ENCODE data around the gene TMEM235.

Gene TMEM235

DNA sequence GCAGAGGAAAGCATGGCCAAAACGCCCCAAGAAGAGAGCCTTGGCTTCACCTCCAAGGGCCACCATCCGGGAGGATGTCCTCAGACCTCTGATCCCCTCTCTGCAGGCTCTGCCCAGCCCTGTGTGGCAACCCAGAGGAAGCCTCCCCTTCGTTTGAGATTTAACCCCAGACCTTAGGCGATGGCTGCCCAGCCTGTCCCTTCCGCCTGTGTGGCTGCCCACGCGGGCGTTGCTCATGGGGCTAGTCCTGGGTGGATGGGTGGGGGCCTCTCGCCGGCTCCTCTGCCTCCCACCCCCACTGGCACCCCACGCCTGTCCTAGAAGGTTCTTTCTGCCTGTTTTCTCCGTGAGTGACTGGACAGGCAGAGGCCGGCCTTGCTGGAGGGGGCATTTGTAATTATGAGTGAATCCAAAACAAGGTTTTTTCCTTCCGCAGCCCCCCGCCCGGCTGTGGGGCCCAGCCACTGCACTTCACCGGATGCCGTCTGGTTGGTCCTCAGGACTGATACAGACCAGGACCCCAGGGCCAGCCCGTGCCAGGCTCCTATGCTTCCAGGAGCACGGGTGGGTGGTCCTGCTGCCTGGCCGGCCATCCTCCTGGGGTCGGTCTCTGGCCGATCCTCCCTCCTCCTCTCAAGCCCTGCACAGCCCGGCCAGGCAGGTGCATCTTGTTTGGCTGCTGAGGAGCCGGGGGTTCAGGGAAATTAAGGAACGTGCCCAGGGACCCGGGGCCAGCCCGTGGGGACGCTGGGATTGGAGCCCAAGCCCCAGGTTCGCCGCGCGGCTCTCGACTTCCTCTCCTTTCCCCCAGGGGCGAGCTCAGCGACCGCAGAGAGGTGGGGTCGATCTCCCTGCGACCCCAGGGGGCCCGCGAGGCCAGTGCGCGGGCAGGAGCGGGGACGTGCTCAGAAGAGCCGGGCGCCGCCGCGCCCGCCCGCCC, at the start of gene TMEM235:
Gene TMEM235 (plus strand): TSS at position 636 of the 940 bp plus-strand sequence. CDS start 393 bp downstream, outside the sequence.
- DNase-seq = no peak

DNA sequence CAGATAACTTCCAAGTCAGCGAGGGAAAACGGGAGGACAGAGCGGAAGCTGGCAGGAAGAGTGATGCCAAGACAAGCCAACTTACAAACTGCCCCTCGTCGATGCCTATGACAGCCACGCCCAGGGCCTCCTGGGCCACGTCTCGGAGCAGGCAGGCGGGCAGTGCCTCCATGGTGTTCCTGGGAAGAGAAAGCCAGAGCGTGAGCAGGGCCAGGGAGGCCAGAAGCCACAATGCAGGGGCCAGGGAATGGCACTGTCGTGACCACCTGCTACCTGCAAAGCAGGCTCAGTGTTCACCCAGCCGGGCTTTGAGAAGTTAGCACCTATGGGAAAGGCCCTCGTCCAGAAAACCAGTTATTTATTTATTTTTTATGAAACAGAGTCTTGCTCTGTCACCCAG, 48.9 kb upstream of the TMEM235 start:
- DNase-seq = no peak

DNA sequence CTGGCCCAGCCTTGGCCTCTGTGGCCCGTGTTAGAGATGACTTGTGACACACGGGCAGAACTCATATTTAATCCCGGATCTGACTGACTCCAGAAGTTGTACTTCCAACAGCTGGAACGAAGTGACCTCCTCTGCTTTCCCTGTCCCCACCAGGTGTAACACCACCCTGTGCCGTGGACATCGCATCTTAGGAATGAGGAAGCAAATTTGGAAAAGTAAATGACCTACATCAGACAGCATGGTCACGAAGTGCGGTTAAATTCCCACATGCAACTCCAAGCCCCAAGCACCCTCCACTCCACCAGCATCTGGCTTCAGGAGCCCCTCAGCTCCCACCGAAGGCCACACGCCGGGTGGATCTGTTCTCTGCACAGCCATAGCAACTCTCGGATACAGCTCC, 47.5 kb upstream of the TMEM235 start:
- DNase-seq = no peak

DNA sequence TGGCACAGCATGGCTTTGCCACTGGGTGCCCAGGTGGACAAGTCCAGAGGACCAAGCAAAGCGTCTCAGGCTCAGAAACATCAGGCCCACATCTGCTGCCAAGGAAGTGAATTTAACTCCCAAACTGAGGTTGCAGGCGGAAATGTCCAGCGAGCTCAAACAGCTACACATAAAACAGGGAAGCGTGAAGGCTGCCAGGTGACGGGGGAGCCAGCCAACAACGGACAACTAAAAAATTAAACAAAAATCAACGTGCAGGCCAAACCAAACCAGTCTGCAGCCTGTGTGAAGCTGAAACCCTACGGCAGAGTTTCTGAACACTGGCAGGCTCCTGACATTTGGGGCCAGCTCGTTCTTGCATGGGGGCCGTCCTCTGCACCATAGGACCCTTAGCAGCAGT, 47.1 kb upstream of the TMEM235 start:
- DNase-seq = no peak

DNA sequence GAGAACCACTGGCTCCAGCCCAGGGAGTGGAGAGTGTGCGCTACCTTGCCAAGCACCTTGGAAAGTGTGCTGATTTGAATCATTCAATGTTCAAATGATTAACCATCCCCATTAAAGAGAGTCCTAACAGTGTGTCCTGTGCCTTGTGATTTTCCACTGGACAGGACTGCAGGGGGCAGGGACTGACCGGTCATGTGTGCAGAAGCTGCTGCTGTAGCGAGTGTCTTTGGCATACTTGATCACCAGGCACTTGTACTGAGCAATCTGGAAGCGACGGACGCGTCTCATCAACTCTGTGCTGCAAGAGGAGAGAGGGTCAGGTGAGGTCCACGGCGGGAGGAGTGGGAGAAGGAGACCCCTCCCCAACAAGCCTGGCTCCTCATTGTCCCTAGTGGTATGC, 46.6 kb upstream of the TMEM235 start:
- no peak for DNase-seq

DNA sequence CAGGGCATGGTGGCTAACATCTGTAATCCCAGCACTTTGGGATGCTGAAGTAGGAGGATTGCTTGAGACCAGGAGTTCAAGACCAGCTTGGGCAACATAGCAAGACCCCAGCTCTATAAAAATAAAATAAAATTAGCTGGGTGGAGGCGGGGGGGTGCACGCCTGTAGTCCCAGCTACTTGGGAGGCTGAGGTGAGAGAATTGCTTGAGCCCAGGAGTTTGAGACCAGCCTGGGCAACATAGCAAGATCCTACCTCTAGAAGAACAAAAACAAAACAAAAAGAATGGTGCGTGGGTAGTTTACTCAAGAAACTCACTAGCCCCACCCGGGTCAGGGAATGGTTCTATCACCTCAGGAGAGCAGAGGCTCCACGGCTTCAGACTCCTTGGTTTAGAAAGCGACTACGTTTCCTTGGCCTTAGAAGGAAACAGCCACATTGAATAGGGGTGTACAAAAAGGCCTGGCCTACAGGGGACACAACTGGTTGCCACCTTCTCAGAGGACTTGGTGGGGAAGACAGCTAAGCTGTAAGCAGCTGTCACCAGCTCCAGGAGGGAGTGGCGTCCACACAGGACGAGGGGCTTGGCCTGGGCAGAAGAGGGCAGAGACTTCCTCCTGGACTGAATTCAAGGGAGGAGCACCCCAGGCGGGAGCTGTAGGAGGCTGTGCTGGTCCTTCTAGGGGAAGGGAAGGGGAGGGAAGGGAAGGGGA, 45.3 kb upstream of the TMEM235 start:
- no peak for DNase-seq

DNA sequence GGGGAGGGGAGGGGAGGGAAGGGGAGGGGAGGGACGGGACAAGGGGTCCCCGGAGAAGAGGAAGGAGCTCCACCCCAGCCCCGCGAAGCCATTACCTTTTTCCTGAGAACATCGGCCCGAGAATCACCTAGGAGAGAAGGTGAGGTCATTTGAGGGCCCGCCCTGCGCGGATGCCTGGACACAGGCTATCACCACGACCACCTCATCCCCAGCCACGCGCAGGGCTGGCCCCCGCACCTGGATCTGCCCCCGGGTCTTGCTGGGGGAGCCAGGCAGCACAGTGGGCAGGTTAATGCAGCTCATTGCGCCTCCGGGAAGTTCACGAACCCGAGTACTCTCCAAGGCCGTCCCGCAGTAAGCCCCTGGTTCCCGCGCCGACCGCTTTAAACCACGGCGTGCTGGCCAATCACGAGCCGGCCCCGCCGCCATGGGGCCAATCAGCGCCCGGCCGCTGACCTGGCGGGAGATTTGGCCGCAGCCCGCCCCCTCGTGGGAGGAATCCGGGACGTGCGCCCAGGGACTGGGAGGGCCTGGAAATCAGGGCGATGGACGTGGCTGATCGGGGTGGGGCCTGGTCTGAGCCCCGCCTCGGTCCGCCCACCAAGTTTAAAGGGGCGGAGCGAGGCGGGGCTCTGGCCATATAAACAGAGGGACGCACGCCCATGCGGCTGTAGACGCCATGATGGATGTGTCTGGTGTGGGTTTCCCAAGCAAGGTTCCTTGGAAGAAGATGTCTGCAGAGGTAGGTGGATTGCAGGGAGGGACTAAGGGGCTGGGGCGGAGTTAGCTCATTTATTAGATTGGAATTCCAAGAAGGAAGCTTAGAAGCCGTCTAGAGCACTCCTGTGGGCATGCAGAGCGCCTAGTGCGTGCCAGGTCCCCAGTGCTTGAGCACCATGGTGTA, 44.5 kb upstream of the TMEM235 start, which contains the start of the genes AFMID and TK1:
Gene AFMID (plus strand): TSS at position 671 of the 904 bp plus-strand sequence. CDS start 9 bp downstream, at position 680.
Gene TK1 (minus strand): TSS at position 361 of the 904 bp plus-strand sequence. CDS start 58 bp downstream, at position 303.
- peak; percentile 88 to 90 for DNase-seq

DNA sequence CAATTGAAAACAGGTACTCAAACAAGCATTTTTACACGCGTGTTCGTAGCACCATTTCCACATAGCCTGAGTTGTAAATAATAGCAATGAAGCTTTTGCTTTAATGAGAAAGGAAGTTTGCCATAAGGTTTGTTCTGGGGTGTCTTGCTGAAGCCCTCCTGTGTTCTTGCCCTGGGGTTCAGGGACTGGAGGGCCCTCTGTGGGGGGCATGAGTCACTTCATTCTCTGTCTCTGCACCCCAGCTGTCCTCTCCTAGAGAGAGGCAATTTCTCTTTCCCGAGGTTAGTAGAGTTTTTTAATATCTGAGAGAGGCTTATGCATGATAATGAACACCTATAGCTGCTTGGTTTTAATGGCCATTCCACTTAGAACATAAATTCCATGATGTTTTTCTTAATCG, 34.7 kb upstream of the TMEM235 start:
- DNase-seq = no peak

DNA sequence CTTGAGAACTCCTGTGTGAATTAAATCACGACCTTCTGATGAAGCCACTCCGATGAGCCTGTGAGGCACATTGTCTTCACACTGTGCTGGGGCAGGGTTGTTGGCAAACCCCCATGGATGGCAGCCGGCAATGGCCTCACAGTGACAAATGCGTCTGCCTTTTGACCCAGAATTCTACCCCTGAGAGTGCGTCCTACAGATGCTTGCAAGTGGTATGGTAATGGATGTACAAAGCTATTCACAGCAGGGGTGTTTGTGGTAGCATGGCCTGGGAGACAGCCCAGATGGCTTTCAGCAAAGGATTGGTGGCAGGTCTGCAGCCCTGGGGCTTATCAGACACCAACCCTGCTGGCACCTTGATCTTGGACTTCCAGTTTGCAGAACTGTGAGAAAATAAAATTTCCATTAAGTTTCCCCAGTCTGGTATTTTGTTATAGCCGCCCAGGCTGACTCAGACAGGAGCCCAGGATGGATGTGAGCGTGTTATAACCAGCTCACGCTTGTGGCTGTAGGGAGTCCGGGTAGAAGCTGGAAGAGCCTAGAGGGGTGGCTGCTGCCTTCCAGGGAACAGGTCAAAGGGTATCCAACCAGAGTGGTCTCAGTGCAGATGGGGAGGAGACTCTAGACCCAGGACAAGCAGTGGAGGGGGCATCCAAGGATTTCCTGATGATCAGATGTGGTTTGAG, 34.1 kb upstream of the TMEM235 start:
- no peak for DNase-seq

DNA sequence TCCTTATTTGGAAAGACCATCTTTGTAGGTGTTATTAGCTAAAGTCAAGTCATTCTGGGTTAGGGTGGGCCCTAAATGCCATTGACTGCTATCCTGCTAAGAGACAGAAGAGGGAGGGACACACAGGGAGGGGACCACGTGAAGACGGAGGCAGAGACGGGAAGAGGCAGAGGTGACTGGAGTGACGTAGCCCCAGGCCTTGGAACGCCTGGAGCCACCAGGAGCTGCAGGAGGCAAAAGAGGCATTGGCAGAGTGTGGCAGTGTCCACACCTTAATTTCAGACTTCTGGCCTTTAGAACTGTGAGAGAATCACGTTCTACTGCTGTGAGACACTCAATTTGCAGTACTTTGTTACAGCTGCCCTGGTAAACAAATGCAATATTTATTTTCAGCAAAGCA, 31.0 kb upstream of the TMEM235 start:
- DNase-seq = no peak

DNA sequence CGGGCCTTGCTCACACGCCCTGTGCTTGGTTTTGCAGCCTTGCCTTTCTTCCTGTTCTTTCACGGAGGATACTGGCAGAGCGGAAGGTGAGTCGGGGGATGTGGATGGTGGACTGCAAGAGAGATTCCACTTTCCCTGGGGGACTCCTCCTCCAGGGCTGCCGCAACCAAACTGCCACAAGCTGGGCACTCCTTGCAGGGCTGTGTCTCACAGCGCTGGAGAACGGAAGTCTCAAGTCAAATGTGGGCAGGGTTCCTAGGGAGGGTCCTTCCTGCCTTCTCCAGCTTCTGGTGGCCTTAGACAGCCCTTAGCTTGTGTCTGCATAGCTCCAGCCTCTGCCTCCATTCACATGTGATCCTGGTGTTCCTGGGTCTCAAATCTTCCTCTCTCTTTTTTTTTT, 28.8 kb upstream of the TMEM235 start:
- DNase-seq = no peak

DNA sequence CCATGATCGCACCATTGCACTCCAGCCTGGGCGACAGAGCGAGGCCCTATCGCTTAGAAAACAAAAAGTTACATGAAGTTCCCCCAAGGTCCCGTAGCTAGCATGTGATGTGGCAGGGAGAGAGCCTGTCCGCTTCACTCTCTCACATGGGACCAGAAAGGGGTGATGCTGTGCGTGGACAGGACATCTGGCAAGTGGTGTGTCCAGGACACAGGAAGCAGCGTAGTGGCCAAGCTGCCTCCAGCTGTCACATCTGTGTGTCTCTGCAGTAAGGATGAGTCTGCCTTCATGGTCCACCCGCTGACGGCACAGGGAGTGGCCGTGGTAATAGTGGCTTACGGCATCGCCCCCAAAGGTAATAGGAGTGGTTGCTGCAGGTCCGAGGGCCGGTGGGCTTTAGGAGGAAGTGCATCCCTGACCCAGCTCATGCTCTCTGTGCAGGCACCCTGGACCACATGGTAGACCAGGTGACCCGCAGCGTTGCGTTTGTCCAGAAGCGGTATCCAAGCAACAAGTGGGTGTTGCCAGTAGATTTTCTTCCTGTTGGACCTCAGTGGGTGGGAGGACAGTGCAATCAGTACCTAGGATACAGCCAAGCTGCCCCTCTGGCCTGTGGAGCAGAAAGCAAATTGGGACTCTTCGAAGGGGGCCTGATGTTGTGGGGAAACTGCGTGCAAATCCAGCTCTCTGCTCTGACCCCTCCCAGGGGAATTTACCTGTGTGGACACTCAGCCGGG, 26.9 kb upstream of the TMEM235 start:
- DNase-seq = no peak

DNA sequence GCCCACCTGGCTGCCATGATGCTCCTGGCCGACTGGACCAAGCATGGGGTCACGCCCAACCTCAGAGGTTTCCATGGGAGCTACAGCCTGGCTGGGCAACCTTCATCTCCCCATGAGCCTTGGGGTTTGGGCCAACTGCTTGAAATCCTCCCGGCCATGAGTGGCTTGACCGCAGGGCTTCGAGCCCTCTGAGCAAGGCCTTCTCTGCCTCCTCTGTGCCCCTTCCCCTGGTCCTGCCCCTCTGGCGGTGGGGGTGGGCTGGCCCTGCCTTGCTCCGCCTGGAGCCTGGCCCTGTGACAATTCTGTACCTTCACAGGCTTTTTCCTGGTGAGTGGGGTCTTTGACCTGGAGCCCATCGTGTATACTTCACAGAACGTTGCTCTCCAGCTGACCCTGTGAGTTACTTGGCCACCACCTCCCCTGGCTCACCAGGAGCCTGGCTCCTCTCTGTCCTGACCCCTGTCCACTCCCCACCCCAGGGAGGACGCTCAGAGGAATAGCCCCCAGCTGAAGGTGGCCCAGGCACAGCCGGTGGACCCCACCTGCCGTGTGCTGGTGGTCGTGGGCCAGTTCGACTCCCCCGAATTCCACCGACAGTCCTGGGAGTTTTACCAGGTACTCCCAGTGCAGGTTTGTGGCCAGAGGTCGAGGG, 26.2 kb upstream of the TMEM235 start:
- DNase-seq = no peak

DNA sequence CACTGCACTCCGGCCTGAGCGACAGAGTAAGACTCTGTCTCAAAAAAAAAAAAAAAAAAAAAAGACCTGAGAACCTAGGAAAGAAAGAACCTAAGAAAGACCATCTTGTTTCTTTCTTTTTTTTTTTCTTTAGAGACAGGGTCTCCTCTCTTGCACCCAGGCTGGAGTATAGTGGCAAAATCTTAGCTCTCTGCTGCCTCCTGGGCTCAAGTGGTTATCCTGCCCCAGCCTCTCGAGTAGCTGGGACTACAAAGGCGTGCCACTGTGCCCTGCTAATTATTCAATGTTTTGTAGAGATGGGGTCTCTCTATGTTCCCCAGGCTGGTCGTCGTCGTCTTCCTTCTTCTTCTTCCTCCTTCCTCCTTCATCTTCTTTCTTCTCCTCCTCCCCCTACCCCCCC, 25.1 kb upstream of the TMEM235 start:
- no peak for DNase-seq

DNA sequence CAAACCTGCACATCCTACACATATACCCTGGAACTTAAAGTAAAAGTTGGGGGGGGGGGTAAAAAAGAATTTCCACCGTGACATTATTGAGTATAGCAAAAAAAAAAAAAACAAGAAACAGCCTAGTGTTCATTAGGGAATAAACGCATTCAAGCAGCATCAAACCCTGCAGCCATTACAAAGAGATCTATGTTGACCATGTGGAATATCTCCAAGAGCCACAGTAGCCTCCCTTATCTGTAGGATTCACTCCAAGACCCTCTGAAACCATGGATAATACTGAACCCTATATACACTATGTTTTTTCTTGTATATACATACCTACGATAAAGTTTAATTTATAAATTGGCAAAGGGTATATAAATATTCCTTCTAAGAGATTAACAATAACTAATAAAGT, 22.9 kb upstream of the TMEM235 start:
- DNase-seq = no peak

DNA sequence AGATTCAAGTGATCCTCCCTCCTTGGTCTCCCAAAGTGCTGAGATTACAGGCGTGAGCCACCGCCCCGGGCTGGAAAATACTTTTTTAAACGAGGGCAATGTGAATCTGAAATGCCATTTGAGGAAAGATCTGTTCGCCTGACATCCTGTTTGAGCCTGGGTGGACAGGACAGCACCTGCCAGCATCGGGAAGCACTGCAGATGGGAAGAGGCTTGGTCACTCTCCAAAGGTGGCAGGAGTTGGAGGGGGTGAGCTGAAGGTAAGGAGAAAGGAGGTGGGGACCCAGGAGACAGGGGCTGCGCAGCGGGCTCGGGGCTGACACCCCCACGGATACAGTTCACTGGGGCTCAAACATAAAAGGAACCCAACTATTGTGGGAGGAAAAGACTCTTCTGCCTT, 21.3 kb upstream of the TMEM235 start:
- no peak for DNase-seq

DNA sequence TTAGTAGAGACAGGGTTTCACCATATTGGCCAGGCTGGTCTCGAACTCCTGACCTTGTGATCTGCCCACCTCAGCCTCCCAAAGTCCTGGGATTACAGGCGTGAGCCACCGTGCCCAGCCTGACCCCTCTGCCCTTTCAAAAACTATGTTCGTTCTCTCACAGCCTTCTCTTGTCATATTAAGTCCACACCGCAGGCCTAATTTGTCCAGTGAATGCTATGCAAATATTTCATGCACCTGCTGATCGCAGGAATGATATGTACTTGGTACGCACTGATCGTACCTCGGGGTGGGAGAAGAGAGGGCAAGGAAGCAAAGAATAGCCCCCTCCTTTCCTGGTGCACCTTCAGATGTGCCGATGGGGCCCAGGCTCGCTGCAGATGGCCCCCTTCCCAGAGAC, 20.4 kb upstream of the TMEM235 start:
- DNase-seq = no peak

DNA sequence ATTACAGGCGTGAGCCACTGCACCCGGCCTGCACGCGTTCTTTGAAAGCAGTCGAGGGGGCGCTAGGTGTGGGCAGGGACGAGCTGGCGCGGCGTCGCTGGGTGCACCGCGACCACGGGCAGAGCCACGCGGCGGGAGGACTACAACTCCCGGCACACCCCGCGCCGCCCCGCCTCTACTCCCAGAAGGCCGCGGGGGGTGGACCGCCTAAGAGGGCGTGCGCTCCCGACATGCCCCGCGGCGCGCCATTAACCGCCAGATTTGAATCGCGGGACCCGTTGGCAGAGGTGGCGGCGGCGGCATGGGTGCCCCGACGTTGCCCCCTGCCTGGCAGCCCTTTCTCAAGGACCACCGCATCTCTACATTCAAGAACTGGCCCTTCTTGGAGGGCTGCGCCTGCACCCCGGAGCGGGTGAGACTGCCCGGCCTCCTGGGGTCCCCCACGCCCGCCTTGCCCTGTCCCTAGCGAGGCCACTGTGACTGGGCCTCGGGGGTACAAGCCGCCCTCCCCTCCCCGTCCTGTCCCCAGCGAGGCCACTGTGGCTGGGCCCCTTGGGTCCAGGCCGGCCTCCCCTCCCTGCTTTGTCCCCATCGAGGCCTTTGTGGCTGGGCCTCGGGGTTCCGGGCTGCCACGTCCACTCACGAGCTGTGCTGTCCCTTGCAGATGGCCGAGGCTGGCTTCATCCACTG, 17.3 kb upstream of the TMEM235 start, which contains the start of gene BIRC5:
Gene BIRC5 (plus strand): TSS at position 238 of the 690 bp plus-strand sequence. CDS start 64 bp downstream, at position 302.
- peak; percentile 87 to 88 for DNase-seq

DNA sequence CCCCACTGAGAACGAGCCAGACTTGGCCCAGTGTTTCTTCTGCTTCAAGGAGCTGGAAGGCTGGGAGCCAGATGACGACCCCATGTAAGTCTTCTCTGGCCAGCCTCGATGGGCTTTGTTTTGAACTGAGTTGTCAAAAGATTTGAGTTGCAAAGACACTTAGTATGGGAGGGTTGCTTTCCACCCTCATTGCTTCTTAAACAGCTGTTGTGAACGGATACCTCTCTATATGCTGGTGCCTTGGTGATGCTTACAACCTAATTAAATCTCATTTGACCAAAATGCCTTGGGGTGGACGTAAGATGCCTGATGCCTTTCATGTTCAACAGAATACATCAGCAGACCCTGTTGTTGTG, 16.7 kb upstream of the TMEM235 start:
- DNase-seq = no peak

All from CD4-positive, alpha-beta T cell treated with Interleukin-1 beta for 1 hour (primary cell).